Activated CD8-positive, alpha-beta memory T cell treated with anti-CD3 and anti-CD28 coated beads for 1 hour (primary cell): ENCODE results near the gene P4HA1.
"Not testable (repeated sequence)": the region's sequence is repeated elsewhere in the genome, so short reads cannot be mapped to it uniquely, and the experiment has no call there.

ENCODE experiments used
- DNase-seq, 2 donors: peaks; one replicate each; pipeline ENCODE4 v3.0.0-alpha.2; 2020; ENCODE audit warnings: low read depth in 1 of 2; ENCODE audit errors: extremely low read depth in 1 of 2

The P4HA1 gene

GRCh38 chr10:73043766-73044377 is 52.8 kb downstream of the P4HA1 start:
- DNase-seq = no peak

DNA sequence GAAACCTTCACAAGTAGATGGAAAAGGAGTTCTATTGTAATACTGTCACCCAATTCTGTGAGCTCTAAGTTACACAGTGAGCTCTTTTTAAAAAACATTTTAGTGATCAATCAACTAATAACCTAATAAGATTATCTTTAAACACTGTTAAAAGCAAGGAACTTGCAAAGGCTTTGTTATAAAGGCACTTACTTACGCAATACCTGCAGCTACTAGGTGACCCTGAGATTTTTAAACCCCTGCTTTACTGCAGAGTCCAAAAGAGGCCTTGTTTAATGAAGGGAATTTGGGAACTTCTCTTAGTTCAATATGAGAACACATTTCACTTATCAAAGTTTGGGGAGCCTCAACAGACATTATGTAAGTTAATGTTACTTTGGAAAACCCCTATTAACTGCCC is 53.3 kb downstream of the P4HA1 start:
- no peak for DNase-seq

DNA sequence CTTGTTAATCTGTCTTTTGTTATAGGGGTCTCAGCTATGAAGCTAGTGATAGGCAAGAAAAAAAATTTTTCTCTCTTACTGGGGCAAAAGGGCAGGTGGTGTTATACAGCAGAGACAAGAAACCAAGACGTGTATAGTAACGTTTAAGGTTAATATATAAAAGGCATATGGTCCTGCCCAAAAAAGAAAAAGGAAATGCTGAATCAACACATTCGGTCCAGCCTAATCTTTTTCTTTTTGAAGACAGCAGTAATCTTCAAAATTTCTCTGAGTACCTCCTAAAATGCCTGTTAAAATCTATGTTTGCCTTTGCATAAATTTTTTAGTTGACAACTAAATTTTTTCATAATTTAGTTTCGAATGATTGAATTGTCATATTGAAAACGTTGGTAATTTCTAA is 54.5 kb downstream of the P4HA1 start:
- no peak for DNase-seq

DNA sequence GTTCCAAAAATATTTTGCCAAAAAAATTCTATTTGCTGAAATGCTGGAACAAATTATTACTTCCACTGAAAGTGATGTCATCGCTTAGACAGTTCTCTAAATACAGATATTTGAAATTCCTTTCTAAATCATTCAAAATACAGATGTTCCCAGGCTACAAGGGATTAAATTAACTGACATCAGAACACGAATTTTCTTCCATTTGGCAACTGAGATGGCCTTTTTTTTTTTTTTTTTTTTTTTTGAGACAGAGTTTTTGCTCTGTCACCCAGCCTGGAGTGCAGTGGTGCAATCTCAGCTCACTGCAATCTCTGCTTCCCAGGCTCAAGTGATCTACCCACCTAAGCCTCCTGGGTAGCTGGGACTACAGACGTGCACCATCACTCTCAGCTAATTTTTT is 57.0 kb downstream of the P4HA1 start:
- no peak for DNase-seq

DNA sequence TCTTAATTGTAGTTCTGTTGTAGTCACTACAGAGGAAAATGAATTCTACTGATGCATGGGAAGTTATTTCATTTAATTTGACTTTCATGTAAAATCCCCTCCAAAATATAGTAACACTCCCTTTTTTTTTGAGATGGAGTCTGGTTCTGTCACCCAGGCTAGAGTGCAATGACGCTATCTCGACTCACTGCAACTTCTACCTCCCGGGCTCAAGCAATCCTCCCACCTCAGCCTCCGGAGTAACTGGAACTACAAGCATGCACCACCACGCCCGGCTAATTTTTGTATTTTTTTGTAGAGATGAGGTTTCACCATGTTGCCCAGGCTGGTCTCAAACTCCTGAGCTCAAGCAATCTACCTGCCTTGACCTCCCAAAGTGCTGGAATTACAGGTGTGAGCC is 60.4 kb downstream of the P4HA1 start:
- not testable (repeated sequence) for DNase-seq

GRCh38 chr10:73032536-73032935 is 64.1 kb downstream of the P4HA1 start:
- no peak for DNase-seq

DNA sequence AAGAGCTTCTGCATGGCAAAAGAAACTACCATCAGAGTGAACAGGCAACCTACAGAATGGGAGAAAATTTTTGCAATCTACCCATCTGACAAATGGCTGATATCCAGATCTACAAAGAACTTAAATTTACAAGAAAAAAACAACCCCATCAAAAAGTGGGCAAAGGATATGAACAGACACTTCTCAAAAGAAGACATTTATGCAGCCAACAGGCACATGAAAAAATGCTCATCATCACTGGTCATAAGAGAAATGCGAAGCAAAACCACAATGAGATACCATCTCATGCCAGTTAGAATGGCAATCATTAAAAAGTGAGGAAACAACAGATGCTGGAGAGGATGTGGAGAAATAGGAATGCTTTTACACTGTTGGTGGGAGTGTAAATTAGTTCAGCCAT is 70.0 kb downstream of the P4HA1 start:
- DNase-seq = not testable (repeated sequence)

DNA sequence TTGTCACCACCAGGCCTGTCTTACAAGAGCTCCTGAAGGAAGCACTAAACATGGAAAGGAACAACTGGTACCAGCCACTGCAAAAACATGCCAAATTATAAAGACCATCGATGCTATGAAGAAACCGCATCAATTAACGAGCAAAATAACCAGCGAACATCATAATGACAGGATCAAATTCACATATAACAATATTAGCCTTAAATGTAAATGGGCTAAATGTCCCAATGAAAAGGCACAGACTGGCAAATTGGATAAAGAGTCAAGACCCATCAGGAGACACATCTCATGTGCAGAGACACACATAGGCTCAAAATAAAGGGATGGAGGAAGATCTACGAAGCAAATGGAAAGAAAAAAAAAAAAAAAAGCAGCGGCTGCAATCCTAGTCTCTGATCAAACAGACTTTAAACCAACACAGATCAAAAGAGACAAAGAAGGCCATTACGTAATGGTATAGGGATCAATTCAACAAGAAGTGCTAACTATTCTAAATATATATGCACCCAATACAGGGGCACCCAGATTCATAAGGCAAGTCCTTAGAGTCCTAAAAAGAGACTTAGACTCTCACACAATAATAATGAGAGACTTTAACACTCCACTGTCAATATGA is 73.1 kb downstream of the P4HA1 start:
- DNase-seq = not testable (repeated sequence)

DNA sequence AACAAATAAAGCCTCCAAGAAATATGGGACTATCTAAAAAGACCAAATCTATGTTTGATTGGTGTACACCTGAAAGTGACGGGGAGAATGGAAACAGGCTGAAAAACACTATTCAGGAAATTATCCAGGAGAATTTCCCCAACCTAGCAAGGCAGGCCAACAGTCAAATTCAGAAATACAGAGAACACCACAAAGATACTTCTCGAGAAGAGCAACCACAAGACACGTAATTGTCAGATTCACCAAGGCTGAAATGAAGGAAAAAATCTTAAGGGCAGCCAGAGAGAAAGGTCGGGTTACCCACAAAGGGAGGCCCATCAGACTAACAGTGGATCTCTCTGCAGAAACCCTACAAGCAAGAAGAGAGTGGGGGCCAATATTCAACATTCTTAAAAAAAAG is 73.7 kb downstream of the P4HA1 start:
- DNase-seq = not testable (repeated sequence)

GRCh38 chr10:73021538-73022164 is 75.0 kb downstream of the P4HA1 start:
- DNase-seq = not testable (repeated sequence)

DNA sequence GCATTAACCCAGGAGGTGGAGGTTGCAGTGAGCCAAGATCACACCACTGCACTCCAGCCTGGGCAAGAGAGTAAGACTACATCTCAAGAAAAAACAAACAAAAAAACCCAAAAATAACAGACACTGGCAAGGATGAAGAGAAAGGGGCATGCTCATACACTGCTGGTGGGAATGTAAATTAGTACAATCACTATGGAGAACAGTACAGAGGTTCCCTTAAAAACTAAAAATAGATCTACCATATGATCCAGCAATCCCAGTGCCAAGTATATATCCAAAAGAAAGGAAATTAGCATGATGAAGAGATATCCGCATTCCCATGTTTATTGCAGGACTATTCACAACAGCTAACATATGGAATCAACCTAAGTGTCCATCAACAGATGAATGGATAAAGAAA is 75.6 kb downstream of the P4HA1 start:
- no peak for DNase-seq

DNA sequence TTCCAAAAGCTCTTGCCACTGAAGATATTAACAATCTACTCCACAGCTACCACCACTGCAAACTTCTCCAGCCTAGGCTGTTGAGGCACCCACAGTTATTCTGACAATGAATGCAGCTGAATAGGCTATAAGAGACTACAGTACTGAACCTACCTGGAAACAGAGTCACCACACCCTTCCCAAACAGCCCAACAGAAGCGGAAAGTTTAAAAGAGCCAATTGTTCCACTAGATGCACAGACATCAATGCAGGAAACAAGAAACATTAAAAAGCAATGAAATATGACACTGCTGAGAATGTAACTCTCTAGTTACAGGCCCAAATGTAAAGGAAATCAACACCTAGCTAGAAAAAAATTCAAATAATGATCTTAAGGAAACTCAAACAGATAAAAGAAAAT is 77.6 kb downstream of the P4HA1 start:
- no peak for DNase-seq

DNA sequence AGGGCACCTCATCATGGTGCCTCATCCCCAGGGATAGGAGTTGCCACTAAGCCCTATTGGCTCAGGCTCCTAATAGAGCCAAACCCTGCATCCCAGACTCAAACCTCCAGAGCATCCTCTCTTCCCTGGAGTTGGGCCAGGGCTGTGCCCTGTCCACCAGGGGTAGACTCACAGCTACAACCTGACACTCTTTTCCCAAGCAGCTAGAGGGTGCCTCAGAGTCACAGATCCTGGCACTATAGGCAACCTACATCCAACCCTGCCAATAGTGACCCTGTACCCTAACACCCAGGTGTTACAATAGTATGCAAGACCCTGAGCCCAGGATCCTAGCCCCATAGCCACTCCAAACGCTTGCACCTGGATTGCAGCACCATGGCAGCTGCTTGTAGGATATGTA is 78.0 kb downstream of the P4HA1 start:
- no peak for DNase-seq

- DNase-seq = no peak
Measured at GRCh38 chr10:73017955-73018480, 78.6 kb downstream of the P4HA1 start.

- no peak for DNase-seq
Measured at GRCh38 chr10:73015779-73016178, 80.9 kb downstream of the P4HA1 start.

DNA sequence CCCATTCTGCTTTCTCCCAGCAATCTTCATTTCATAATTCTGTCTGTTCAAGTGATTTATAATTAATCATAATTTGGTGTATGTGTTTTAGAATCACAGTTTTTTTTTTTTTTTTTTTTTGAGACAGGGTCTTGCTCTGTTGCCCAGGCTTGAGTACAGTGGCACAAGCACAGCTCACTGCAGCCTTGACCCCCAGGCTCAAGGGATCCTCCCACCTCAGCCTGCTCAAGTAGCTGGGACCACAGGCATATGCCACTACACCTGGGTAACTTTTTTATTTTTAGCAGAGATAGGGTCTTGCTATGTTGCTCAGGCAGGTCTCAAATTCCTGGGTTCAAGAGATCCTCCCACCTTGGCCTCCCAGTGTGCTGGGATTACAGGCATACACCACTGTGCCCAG is 92.8 kb downstream of the P4HA1 start:
- DNase-seq = no peak

- DNase-seq = no peak
Measured at GRCh38 chr10:73000973-73001372, 95.7 kb downstream of the P4HA1 start.

- no peak for DNase-seq
Measured at GRCh38 chr10:72997099-72997498, 99.6 kb downstream of the P4HA1 start.

DNA sequence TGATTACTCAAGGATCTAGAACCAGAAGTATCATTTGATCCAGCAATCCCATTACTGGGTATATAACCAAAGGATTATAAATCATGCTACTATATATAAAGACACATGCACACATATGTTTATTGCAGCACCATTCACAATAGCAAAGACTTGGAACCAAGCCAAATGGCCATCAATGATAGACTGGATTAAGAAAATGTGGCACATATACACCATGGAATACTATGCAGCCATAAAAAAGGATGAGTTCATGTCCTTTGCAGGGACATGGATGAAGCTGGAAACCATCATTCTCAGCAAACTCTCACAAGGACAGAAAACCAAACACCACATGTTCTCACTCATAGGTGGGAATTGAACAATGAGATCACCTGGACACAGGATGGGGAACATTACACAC is 101.2 kb downstream of the P4HA1 start:
- not testable (repeated sequence) for DNase-seq

GRCh38 chr10:72989771-72990170 is 106.9 kb downstream of the P4HA1 start:
- not testable (repeated sequence) for DNase-seq

GRCh38 chr10:72984618-72985017 is 112.0 kb downstream of the P4HA1 start:
- not testable (repeated sequence) for DNase-seq

DNA sequence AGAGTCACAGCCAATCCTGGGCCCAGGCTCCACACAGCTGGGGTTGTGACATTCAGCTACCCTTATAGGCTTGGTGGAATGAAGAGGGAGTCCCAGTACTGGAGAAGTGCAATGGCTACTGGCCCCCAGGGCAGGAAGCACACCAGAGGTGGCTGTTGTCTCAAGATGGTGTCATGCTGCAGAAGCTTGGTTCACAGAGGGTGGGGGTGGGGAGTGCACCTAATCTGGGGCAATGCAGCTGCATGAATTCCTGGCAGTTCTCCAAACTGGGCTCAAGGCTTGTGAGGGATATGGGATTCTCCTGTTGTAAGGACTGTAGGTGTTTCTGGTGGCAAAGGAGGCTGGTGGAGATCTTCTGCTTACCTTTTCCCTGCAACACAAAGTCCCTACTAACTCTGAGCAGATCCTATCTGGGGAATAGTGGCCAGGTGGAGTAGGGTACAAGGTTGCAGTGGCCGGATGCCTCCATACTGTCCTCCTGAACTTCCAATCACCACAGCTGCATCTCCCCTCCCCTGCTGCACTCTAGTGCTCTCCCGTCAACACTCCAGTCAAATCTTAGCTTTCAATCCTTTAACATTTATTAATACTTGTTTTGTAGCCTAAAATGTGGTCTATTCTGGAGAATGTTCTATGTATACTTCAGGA is 114.7 kb downstream of the P4HA1 start:
- no peak for DNase-seq
